LNCAP (cell line): ENCODE data around the gene NIP7.

Experiments
- TF ChIP-seq, protein P1 (sequence below): fragments of 450-650 bp; IDR thresholded peaks from 2 replicates; pipeline ENCODE4 v1.5.1; 2017; ENCODE audit warnings: mild to moderate bottlenecking

The NIP7 gene

DNA sequence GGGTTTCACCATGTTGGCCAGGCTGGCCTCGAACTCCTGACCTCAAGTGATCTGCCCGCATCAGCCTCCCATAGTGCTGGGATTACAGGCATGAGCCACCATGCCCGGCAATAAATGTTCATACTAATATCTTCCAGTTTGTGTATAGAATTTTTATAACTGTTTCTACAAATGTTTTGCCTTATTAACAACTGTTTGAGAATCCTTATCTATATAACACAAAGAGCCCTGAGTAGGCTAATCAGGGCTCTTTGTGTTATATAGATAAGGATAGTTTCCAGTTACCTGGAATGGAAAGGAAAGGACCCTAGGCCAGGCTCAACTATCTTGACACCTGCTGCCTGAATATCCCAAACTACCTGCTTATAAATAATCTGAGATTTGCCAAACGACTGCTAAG is 29.3 kb downstream of the NIP7 start:
- TF ChIP-seq, protein P1, sequence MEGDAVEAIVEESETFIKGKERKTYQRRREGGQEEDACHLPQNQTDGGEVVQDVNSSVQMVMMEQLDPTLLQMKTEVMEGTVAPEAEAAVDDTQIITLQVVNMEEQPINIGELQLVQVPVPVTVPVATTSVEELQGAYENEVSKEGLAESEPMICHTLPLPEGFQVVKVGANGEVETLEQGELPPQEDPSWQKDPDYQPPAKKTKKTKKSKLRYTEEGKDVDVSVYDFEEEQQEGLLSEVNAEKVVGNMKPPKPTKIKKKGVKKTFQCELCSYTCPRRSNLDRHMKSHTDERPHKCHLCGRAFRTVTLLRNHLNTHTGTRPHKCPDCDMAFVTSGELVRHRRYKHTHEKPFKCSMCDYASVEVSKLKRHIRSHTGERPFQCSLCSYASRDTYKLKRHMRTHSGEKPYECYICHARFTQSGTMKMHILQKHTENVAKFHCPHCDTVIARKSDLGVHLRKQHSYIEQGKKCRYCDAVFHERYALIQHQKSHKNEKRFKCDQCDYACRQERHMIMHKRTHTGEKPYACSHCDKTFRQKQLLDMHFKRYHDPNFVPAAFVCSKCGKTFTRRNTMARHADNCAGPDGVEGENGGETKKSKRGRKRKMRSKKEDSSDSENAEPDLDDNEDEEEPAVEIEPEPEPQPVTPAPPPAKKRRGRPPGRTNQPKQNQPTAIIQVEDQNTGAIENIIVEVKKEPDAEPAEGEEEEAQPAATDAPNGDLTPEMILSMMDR, result no peak

DNA sequence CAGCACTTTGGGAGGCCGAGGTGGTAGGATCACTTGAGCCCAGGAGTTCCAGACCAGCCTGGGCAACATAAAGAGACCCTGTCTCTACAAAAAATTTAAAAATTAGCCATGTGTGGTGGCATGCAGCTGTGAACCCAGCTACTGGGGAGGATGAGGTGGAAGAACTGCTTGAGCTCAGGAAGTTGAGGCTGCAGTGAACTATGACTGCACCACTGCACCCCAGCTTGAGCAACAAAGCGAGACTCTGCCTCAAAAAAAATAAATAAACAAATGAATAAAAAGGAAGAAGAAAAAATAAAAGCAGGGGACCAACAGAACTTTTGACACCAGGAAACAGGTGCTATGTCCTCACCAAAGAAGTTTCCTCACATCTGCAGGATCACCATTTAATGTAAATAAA is 32.0 kb downstream of the NIP7 start:
- TF ChIP-seq, protein P1, result no peak

DNA sequence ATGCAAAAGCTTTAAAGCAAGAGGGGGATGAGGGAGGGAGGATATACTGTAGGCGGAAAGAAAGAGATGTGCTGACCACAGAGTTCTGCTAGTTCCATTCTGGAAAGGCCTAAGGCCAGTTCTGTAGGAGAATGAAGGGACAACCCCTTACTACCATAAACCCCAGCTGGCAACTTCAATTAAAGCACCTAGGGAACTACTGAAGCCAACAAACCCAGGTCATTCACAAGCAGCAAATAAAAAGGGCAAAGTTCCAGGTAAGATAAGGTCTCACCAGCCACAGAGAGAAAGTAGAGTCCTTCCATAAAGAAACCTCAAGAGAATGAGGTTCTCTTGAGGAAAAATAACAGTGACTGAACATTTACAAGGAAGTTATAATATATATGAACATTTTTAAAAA is 33.4 kb downstream of the NIP7 start:
- TF ChIP-seq, protein P1, result no peak

DNA sequence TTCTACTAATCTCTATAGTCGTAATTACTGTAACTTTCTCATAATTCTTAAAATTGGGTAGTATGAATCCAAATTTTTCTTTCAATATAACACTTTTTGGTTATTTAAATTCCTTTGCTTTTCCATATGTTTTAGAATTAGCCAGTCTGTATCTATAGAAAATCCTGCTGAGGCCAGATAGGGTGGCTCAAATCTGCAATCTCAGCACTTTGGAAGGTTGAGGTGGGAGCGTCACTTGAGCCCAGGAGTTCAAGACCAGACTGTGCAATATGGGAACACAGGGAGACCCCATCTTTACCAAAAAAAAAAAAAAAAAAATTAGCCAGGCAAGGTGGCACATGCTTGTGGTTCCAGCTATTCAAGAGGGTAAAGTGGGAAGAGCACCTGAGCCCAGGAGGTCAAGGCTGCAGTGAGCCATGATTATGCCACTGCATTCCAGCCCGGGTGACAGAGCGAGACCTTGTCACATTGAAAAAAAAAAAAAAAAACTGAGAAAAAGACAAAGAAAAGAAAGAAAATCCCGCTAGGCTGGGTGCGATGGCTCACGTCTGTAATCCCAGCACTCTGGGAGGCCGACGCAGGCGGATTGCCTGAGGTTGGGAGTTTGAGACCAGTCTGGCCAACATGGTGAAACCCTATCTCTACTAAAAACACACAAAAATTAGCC is 37.0 kb downstream of the NIP7 start:
- TF ChIP-seq, protein P1, result no peak

DNA sequence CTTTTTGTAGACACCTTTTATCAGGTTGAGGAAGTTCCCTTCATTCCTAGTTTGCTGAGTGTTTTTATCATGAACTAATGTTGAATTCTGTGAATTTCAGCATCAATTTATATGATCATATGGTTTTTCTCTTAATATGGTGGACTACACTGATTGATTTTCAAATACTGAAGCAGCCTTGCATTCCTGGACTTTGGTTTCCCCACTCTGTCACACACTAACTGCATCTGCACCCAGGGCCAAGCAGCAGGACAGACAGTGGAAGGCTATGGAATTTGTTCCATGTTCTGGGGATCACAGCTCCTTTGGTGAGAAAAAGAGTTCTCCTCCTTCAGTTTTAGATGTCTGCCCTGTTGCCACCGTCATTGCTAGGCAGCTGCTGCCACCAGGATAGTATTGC is 38.5 kb downstream of the NIP7 start:
- TF ChIP-seq, protein P1, result no peak

DNA sequence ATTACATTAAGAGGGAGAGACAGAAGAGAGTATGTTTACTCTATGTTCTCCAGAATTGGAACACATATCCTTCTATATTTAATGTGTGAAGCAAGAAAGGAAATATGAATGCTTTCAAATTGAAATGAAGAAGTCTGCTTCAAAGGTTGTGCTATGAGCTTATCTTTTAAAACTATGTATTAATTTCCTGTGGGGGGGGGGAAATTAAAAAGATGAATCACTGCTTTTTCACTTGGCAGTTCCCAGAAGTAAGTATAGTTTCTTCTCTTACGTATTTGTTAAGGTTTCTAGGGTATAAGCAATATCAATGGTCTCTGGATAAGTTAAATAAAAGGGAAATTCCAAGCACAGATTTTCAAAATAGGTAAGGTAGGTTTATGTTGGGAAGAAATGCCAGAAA is 39.2 kb downstream of the NIP7 start:
- TF ChIP-seq, protein P1, result no peak

DNA sequence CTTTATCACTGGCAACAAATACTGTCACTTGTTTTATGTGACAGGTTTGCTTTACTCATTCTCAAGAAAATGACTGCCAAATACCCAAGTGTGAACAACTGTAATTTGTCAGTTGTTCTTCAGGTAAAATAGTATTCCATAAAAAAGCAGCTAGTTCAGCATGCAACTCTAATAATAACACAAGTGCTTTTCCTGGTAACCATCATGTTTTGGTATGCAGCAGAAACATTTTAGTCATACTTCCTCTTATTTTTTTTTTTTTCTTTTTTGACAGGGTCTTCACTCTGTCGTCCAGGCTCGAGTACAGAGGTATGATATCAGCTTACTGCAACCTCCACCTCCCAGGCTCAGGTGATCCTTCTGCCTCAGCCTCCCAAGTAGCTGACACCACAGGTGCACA is 41.7 kb downstream of the NIP7 start:
- TF ChIP-seq, protein P1, result no peak

DNA sequence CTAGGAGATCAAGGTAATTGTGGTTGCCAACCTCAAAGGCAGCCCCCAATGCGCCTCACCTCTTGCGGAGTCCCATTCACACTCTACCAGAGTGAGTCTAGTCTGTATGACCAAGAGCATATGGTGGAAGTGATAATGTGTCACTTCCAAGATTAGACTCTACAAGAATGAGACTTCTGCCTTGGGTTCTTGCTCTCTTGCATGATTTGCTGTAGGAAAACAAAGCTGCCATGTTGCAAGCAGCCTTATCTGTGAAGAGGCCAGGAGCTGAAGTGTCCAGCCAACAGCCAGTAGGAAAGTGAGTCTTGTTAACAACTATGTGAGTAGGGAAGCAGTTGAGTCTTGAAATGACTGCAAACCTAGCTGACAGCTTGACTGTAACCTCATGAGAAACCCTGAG is 42.8 kb downstream of the NIP7 start:
- TF ChIP-seq, protein P1, result no peak
